HCT116 (cell line): ENCODE measurements around the gene LIX1. TPM values are rescaled to one million over a fixed set of nuclear protein-coding genes. Genes with fewer than 3 reads are reported as not detected.

Source experiments
- ATAC-seq: fragments of 200-7000 bp; cut with Tn5 transposase; 2 replicates; pipeline ENCODE4 v1.9.1; 2020; ENCODE audit warnings: mild to moderate bottlenecking, moderate library complexity
- BruUV-seq: library from RNA; stranded (reverse); fragments of 400-500 nt; replicated peaks from 2 replicates; lab custom pipeline; 2021; lab: Mats Ljungman, UMichigan
- CTCF ChIA-PET: fragments of 300-600 bp; sonication (Branson Sonifier 250); formaldehyde crosslinking; loops from one replicate; lab custom pipeline; 2021; ENCODE audit warnings: antibody characterized with exemption; lab: Charles Lee
- POLR2A ChIA-PET: fragments of 300-600, 350-600 bp; sonication (Branson Sonifier 250); formaldehyde crosslinking; loops from one replicate; lab custom pipeline; 2021; ENCODE audit warnings: antibody characterized with exemption; lab: Charles Lee
- RAD21 ChIA-PET, 2 experiments: fragments of 300-600 bp; sonication (Branson Sonifier 250); formaldehyde crosslinking; loops; one replicate each; lab custom pipeline; 2023; ENCODE audit warnings: low total read pairs in 2 of 2; ENCODE audit not compliant: uncharacterized antibody in 2 of 2, unreplicated experiment in 2 of 2, low non-redundant PET in 1 of 2; lab: Charles Lee
- DNase-seq: peaks from one replicate; pipeline ENCODE4 v3.0.0-alpha.2; 2010; ENCODE audit warnings: low read depth, low spot score
- H2AFZ ChIP-seq: fragments of 200-600 bp; shearing (Covaris generic), sonication (generic); 2 replicates; pipeline ENCODE4 v1.6.1; 2017; ENCODE audit warnings: low read depth, mixed run types, mixed read lengths, antibody characterized with exemption, low read length; ENCODE audit not compliant: poor library complexity, severe bottlenecking
- H3K27ac ChIP-seq: 2 replicates; pipeline ENCODE4 v1.5.1; 2012; ENCODE audit warnings: low read depth, low read length
- H3K27me3 ChIP-seq: fragments of 200-600 bp; sonication (generic); 2 replicates; pipeline ENCODE4 v1.6.1; 2016; ENCODE audit warnings: mixed run types, low read length, mixed read lengths; ENCODE audit not compliant: insufficient read depth
- H3K36me3 ChIP-seq, 2 experiments: fragments of 200-500 bp in 1 of 2; fragments of 200-600 bp in 1 of 2; sonication (Bioruptor generic) in 1 of 2; sonication (generic) in 1 of 2; 2 replicates each; pipeline versions ENCODE4 v1.5.1 to v1.6.1; 2014 to 2016; ENCODE audit warnings: low read length in 2 of 2, inconsistent platforms in 1 of 2, mixed read lengths in 1 of 2, mixed run types in 1 of 2; ENCODE audit not compliant: insufficient read depth in 2 of 2, control insufficient read depth in 1 of 2
- H3K4me1 ChIP-seq, 2 experiments: fragments of 200-600 bp in 1 of 2; sonication (generic) in 1 of 2; 2 replicates each; pipeline versions ENCODE4 v1.5.1 to v1.6.1; 2012 to 2017; ENCODE audit warnings: low read length in 2 of 2, inconsistent platforms in 1 of 2, mild to moderate bottlenecking in 1 of 2, mixed read lengths in 1 of 2, mixed run types in 1 of 2, moderate library complexity in 1 of 2; ENCODE audit not compliant: insufficient read depth in 2 of 2, control insufficient read depth in 1 of 2
- H3K4me2 ChIP-seq: fragments of 200-600 bp; sonication (generic); 2 replicates; pipeline ENCODE4 v1.6.1; 2017; ENCODE audit warnings: mixed run types, low read length, mixed read lengths
- H3K4me3 ChIP-seq, 2 experiments: fragments of 200-600 bp in 1 of 2; sonication (generic) in 1 of 2; replicated peaks in 1 of 2; 2 replicates each; pipeline ENCODE4 v1.5.1; 2011 to 2016; ENCODE audit warnings: low read length in 2 of 2, control low read depth in 1 of 2, low read depth in 1 of 2, mild to moderate bottlenecking in 1 of 2, mixed read lengths in 1 of 2, mixed run types in 1 of 2
- H3K79me2 ChIP-seq: fragments of 200-600 bp; sonication (generic); 2 replicates; pipeline ENCODE4 v1.6.1; 2017; ENCODE audit warnings: mild to moderate bottlenecking, mixed run types, low read length, moderate library complexity, mixed read lengths; ENCODE audit not compliant: insufficient read depth
- H3K9ac ChIP-seq: fragments of 200-600 bp; sonication (generic); 2 replicates; pipeline ENCODE4 v1.6.1; 2016; ENCODE audit warnings: low read length, mixed read lengths
- H3K9me2 ChIP-seq: fragments of 200-600 bp; sonication (generic), shearing (Covaris generic); 2 replicates; pipeline ENCODE4 v1.6.1; 2017; ENCODE audit warnings: mixed run types, mild to moderate bottlenecking, moderate library complexity; ENCODE audit not compliant: insufficient read depth
- H3K9me3 ChIP-seq, 2 experiments: fragments of 200-500 bp in 1 of 2; fragments of 200-600 bp in 1 of 2; sonication (Bioruptor generic) in 1 of 2; sonication (generic) in 1 of 2; 2 replicates each; pipeline ENCODE4 v1.6.1; 2014 to 2017; ENCODE audit warnings: low read length in 2 of 2, mixed read lengths in 2 of 2, inconsistent platforms in 1 of 2, low read depth in 1 of 2, mild to moderate bottlenecking in 1 of 2, mixed run types in 1 of 2, moderate library complexity in 1 of 2; ENCODE audit not compliant: control insufficient read depth in 1 of 2, insufficient read depth in 1 of 2
- H4K20me1 ChIP-seq: fragments of 200-600 bp; sonication (generic), shearing (Covaris generic); 2 replicates; pipeline ENCODE4 v1.6.1; 2017; ENCODE audit warnings: mixed run types, mild to moderate bottlenecking, moderate library complexity; ENCODE audit not compliant: insufficient read depth
- ATF3 ChIP-seq: IDR thresholded peaks from 2 replicates; pipeline ENCODE4 v1.6.1; 2012
- CBX3 ChIP-seq: IDR thresholded peaks from 2 replicates; pipeline ENCODE4 v1.6.1; 2012; ENCODE audit warnings: low read depth
- CEBPB ChIP-seq: IDR thresholded peaks from 2 replicates; pipeline ENCODE4 v1.6.1; 2012; ENCODE audit warnings: low read depth
- CTCF ChIP-seq, 3 experiments: fragments of 200-600 bp in 1 of 3; sonication (generic) in 1 of 3; IDR thresholded peaks in 2 of 3; conservative IDR thresholded peaks in 1 of 3; 2 replicates each; pipeline ENCODE4 v1.5.1; 2012 to 2017; ENCODE audit warnings: low read depth in 2 of 3, low read length in 2 of 3, antibody characterized with exemption in 1 of 3, borderline replicate concordance in 1 of 3, control low read depth in 1 of 3, mild to moderate bottlenecking in 1 of 3, mixed read lengths in 1 of 3, mixed run types in 1 of 3, moderate library complexity in 1 of 3; ENCODE audit not compliant: insufficient read depth in 1 of 3
- EGR1 ChIP-seq: IDR thresholded peaks from 2 replicates; pipeline ENCODE4 v1.6.1; 2012; ENCODE audit warnings: low read depth
- ELF1 ChIP-seq: IDR thresholded peaks from 2 replicates; pipeline ENCODE4 v1.6.1; 2012; ENCODE audit warnings: low read depth, borderline replicate concordance
- EZH2 ChIP-seq: fragments of 200-600 bp; sonication (generic); IDR thresholded peaks from 2 replicates; pipeline ENCODE4 v1.6.1; 2017; ENCODE audit warnings: antibody characterized with exemption, mixed run types
- EZH2phosphoT487 ChIP-seq: fragments of 200-600 bp; IDR thresholded peaks from 2 replicates; pipeline ENCODE4 v1.6.1; 2018; ENCODE audit warnings: antibody characterized with exemption, borderline replicate concordance
- JUND ChIP-seq: IDR thresholded peaks from 2 replicates; pipeline ENCODE4 v1.6.1; 2012
- POLR2A ChIP-seq: IDR thresholded peaks from 2 replicates; pipeline ENCODE4 v1.7.0; 2011; ENCODE audit warnings: borderline replicate concordance; ENCODE audit not compliant: insufficient read depth, insufficient read length; ENCODE audit errors: extremely low read depth
- POLR2AphosphoS5 ChIP-seq: IDR thresholded peaks from 2 replicates; pipeline ENCODE4 v1.6.1; 2011; ENCODE audit warnings: mild to moderate bottlenecking, low read depth, low read length, moderate library complexity
- RAD21 ChIP-seq: IDR thresholded peaks from 2 replicates; pipeline ENCODE4 v1.6.1; 2012; ENCODE audit warnings: low read depth, mild to moderate bottlenecking
- SIN3A ChIP-seq: IDR thresholded peaks from 2 replicates; pipeline ENCODE4 v1.6.1; 2012; ENCODE audit warnings: low read depth
- SP1 ChIP-seq: IDR thresholded peaks from 2 replicates; pipeline ENCODE4 v1.6.1; 2012; ENCODE audit warnings: low read depth
- SRF ChIP-seq: IDR thresholded peaks from 2 replicates; pipeline ENCODE4 v1.6.1; 2012; ENCODE audit warnings: low read depth
- TCF7L2 ChIP-seq: IDR thresholded peaks from 2 replicates; pipeline ENCODE4 v1.7.0; 2011; ENCODE audit warnings: borderline replicate concordance, inconsistent platforms; ENCODE audit not compliant: insufficient read depth, insufficient read length; ENCODE audit errors: extremely low read depth
- YY1 ChIP-seq: IDR thresholded peaks from 2 replicates; pipeline ENCODE4 v1.6.1; 2011; ENCODE audit warnings: low read length, low read depth, moderate library complexity, mild to moderate bottlenecking; ENCODE audit not compliant: insufficient replicate concordance; ENCODE audit errors: extremely low read depth
- ZFX ChIP-seq: fragments of 450-650 bp; IDR thresholded peaks from 2 replicates; pipeline ENCODE4 v1.6.1; 2017
- ZNF274 ChIP-seq: fragments of 200-500 bp; sonication (Bioruptor generic); IDR thresholded peaks from 2 replicates; pipeline ENCODE4 v1.6.1; 2014; ENCODE audit warnings: mild to moderate bottlenecking, low read depth, low read length, inconsistent platforms
- intact Hi-C: fragments of 100-400 bp; cut with micrococcal nuclease; formaldehyde crosslinking; loops from 2 replicates; pipeline ENCODE4 v1.10.0; 2022
- total RNA-seq: library from RNA; stranded (reverse); gene quantifications from one replicate; pipeline ENCODE4 v1.2.1, GENCODE V29; 2021; ENCODE audit not compliant: unreplicated experiment
- TF ChIP-seq, protein P1 (sequence below): IDR thresholded peaks from 2 replicates; pipeline ENCODE4 v1.6.1; 2012
- TF ChIP-seq, protein P2 (sequence below): IDR thresholded peaks from 2 replicates; pipeline ENCODE4 v1.6.1; 2012; ENCODE audit warnings: low read depth

The LIX1 gene
- total RNA-seq, 1 experiment from 2014 or later: not detected

- ATAC-seq: peak; percentile 90
- H2AFZ ChIP-seq: peak within 1 kb of the TSS; percentile 96
- no TSS peak for BruUV-seq
- peak within 1 kb of the TSS; percentile 75 for H3K27ac ChIP-seq
- CTCF ChIA-PET: no interaction called here
- peak within 1 kb of the TSS; percentile 96 for H3K4me3 ChIP-seq
- peaks cover 6 to 18% of the 10 kb centered on the region in 2 experiments for H3K4me1 ChIP-seq
- H3K36me3 ChIP-seq: peaks cover 3 to 10% of the 10 kb centered on the region in 2 experiments; a peak in 2 of 4 replicates
- H3K9me2 ChIP-seq: no peaks in the 10 kb centered on the region
- H3K9me3 ChIP-seq: no peaks in the 10 kb centered on the region
- peaks cover 40% of the 10 kb centered on the region for H3K79me2 ChIP-seq
- H3K27me3 ChIP-seq: no peaks in the 10 kb centered on the region
- TF ChIP-seq SRF (no peak), YY1 (peak; percentile 81), TCF7L2 (peak; percentile 47), JUND (no peak), EZH2 (no peak), ELF1 (no peak), SIN3A (peak; percentile 69), EGR1 (no peak), CBX3 (peak; percentile 93; the same call in 1 of the 2 replicates), CEBPB (no peak), ATF3 (no peak), POLR2AphosphoS5 (peak; percentile 88), CTCF (IDR thresholded peaks at IDR 0.05 in 2 of 3, conservative IDR thresholded peaks at IDR 0.05 in 1 of 3; ENCODE audit: borderline replicate concordance in 1 of 3, insufficient read depth in 1 of 3, low read depth in 2 of 3, low read length in 2 of 3) (no peak), POLR2A (peak; percentile 41), ZFX (no peak), SP1 (peak; percentile 69), RAD21 (no peak), EZH2phosphoT487 (no peak), ZNF274 (no peak)
- TF ChIP-seq, protein P1, sequence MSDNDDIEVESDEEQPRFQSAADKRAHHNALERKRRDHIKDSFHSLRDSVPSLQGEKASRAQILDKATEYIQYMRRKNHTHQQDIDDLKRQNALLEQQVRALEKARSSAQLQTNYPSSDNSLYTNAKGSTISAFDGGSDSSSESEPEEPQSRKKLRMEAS: peak; percentile 99
- TF ChIP-seq, protein P2, sequence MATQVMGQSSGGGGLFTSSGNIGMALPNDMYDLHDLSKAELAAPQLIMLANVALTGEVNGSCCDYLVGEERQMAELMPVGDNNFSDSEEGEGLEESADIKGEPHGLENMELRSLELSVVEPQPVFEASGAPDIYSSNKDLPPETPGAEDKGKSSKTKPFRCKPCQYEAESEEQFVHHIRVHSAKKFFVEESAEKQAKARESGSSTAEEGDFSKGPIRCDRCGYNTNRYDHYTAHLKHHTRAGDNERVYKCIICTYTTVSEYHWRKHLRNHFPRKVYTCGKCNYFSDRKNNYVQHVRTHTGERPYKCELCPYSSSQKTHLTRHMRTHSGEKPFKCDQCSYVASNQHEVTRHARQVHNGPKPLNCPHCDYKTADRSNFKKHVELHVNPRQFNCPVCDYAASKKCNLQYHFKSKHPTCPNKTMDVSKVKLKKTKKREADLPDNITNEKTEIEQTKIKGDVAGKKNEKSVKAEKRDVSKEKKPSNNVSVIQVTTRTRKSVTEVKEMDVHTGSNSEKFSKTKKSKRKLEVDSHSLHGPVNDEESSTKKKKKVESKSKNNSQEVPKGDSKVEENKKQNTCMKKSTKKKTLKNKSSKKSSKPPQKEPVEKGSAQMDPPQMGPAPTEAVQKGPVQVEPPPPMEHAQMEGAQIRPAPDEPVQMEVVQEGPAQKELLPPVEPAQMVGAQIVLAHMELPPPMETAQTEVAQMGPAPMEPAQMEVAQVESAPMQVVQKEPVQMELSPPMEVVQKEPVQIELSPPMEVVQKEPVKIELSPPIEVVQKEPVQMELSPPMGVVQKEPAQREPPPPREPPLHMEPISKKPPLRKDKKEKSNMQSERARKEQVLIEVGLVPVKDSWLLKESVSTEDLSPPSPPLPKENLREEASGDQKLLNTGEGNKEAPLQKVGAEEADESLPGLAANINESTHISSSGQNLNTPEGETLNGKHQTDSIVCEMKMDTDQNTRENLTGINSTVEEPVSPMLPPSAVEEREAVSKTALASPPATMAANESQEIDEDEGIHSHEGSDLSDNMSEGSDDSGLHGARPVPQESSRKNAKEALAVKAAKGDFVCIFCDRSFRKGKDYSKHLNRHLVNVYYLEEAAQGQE: no peak
- TF ChIP-seq, all 23 proteins: peak for 8
- POLR2A ChIA-PET: interaction anchor here (0.6 kb wide), 1 partner anchor 1731 kb away, joined by 5 read pairs; no protein-coding TSS in a partner anchor
- RAD21 ChIA-PET: no interaction called here
- DNase-seq: peak; percentile 95
- H3K9ac ChIP-seq: peak within 1 kb of the TSS; percentile 83
- intact Hi-C loops: loop anchor here (2.0 kb wide), 1 partner anchor 1589 kb away; the partner anchor contains the start of gene RGMB
- peaks cover 4% of the 10 kb centered on the region; the same call in 1 of the 2 replicates for H4K20me1 ChIP-seq
- peak within 1 kb of the TSS; percentile 87 for H3K4me2 ChIP-seq
Measured at GRCh38 chr5:97183100-97183929, 40.9 kb upstream of the LIX1 start, which contains the start of gene RIOK2. TSS of gene RIOK2 (minus strand) at chr5:97183247. CDS start at chr5:97183191, 56 bp downstream.
